NCI-H2107 treated with DMSO at 0.1 percent for 48 hours (cell line): Measurements from ENCODE around the gene PREX1.

Experiments used
- DNase-seq: peaks from one replicate; lab custom pipeline; 2025; ENCODE audit not compliant: unreplicated experiment; lab: John Stamatoyannopoulos, UW

PREX1 gene

GRCh38 chr20:48685300-48685699 is 142.5 kb downstream of the PREX1 start:
- DNase-seq: no peak

GRCh38 chr20:48684501-48685041 is 143.2 kb downstream of the PREX1 start:
- no peak for DNase-seq

- DNase-seq: no peak
Observed at GRCh38 chr20:48683467-48684175, 144.2 kb downstream of the PREX1 start.

GRCh38 chr20:48682529-48683363 is 145.1 kb downstream of the PREX1 start:
- DNase-seq: peak; percentile 99

GRCh38 chr20:48681873-48682426 is 145.8 kb downstream of the PREX1 start:
- DNase-seq: no peak

- DNase-seq: no peak
Observed at GRCh38 chr20:48681201-48681872, 146.5 kb downstream of the PREX1 start.

- no peak for DNase-seq
Observed at GRCh38 chr20:48680650-48681049, 147.1 kb downstream of the PREX1 start.

GRCh38 chr20:48679599-48679998 is 148.2 kb downstream of the PREX1 start:
- no peak for DNase-seq

GRCh38 chr20:48679011-48679410 is 148.8 kb downstream of the PREX1 start:
- DNase-seq: no peak

- DNase-seq: no peak
Observed at GRCh38 chr20:48678421-48678820, 149.4 kb downstream of the PREX1 start.

GRCh38 chr20:48676795-48677460 is 150.9 kb downstream of the PREX1 start:
- no peak for DNase-seq

- no peak for DNase-seq
Observed at GRCh38 chr20:48676125-48676524, 151.7 kb downstream of the PREX1 start.

- DNase-seq: no peak
Observed at GRCh38 chr20:48674461-48674860, 153.3 kb downstream of the PREX1 start.

GRCh38 chr20:48673507-48673906 is 154.3 kb downstream of the PREX1 start:
- no peak for DNase-seq

- DNase-seq: no peak
Observed at GRCh38 chr20:48672324-48672723, 155.5 kb downstream of the PREX1 start.

- no peak for DNase-seq
Observed at GRCh38 chr20:48671141-48671540, 156.7 kb downstream of the PREX1 start.

- DNase-seq: no peak
Observed at GRCh38 chr20:48669946-48670605, 157.7 kb downstream of the PREX1 start.

- DNase-seq: no peak
Observed at GRCh38 chr20:48668451-48668946, 159.3 kb downstream of the PREX1 start.

GRCh38 chr20:48667889-48668413 is 159.8 kb downstream of the PREX1 start:
- no peak for DNase-seq

GRCh38 chr20:48667481-48667880 is 160.3 kb downstream of the PREX1 start:
- DNase-seq: no peak
